HG02852 (cell line): ENCODE results near the gene ZNF581.

ENCODE experiments used
- ATAC-seq: cut with Tn5 transposase; IDR thresholded peaks from one replicate; pipeline ENCODE4 v1.9.1; 2021; ENCODE audit warnings: mild to moderate bottlenecking, moderate library complexity; ENCODE audit not compliant: unreplicated experiment

The ZNF581 gene

DNA sequence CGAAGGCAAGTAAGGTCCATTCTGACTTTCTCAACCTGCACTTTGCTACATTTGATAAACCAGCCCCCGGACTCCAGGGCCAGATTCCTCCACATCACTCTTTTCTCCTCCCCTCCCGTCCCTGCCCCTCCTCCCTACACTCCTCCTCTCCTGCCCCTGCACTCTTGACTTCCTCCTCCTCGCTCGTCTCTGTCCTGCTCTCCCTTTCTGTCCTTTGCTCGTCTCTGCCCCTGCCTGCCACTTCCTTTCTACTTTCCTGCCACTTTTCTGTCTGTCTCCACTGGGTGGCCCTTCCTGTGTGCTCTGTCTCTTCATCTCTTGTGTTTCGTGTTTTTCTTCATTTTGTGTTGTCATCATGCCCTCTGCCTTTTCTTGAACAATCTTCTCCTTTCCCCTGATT is 18.4 kb downstream of the ZNF581 start:
- no peak for ATAC-seq

DNA sequence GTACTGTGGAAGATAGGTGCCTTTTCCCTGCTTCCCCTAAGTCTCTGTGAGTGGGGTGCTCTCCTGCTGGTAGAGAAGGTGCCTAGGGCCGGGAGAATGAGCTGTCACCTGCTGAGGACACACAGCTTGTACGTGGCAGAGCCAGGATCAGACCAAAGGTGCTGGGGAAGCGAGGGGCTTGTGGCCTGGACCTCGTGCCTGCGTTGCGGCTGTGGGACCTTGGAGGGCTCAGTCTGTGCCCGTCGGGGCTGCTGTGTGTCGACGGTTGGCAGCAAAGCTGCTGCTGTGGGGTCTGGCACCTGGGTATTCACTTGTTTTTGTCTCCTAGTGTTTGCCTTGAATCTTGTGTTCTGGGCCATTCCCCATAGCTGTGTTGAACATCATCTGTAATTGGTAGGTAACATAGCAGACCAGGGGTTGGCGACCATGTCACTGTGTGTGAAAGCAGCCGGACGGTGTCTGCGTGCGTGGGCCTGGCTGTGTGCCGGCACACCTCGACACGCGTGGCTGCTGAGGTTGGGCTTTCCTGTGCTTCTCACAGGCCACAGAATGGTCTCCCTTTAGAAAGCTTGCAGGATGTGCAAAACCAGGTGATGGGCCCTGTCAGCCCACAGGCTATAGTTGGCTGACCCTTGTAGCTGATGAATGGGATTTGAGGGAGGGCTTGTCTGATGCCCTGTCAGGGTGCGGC is 20.5 kb downstream of the ZNF581 start:
- no peak for ATAC-seq

- ATAC-seq: no peak
Measured at GRCh38 chr19:55666343-55667005, 23.0 kb downstream of the ZNF581 start.

DNA sequence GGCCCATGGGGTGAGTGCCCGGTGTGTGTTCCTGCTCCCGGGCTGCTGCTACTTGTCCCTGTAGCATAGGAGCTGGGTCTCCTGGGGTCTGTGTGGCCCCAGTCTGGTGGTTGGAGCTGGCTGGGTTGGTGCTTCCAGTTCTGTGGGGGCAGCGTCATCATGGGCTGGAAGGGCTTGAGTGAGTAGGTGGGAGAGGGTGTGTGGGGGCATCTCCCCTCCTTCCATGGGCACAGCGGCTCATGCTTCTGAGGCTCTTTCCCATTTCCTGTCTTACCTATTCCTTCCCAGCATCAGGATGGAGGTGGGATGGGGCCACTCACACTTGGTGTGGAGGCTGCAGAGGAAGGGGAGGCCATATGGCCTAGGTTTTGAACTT is 23.5 kb downstream of the ZNF581 start:
- no peak for ATAC-seq

GRCh38 chr19:55667511-55667910 is 24.1 kb downstream of the ZNF581 start:
- no peak for ATAC-seq

DNA sequence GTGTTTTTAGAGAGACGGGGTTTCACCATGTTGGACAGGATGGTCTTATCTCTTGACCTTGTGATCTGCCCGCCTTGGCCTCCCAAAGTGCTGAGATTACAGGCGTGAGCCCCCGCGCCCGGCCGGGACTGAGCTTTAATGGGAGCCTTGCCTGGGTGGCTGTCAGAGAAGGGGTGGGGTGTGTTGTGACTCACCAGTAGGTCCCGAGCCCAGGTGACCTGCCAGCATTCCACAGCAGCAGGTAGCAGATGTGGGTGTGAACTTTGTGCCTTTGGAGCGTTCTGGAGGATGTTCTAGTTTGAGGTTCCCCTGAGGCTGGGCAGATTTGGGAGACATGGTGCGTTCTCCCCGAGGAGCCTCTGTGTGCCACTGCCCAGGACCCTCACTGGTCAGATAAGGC is 24.5 kb downstream of the ZNF581 start:
- ATAC-seq: no peak

DNA sequence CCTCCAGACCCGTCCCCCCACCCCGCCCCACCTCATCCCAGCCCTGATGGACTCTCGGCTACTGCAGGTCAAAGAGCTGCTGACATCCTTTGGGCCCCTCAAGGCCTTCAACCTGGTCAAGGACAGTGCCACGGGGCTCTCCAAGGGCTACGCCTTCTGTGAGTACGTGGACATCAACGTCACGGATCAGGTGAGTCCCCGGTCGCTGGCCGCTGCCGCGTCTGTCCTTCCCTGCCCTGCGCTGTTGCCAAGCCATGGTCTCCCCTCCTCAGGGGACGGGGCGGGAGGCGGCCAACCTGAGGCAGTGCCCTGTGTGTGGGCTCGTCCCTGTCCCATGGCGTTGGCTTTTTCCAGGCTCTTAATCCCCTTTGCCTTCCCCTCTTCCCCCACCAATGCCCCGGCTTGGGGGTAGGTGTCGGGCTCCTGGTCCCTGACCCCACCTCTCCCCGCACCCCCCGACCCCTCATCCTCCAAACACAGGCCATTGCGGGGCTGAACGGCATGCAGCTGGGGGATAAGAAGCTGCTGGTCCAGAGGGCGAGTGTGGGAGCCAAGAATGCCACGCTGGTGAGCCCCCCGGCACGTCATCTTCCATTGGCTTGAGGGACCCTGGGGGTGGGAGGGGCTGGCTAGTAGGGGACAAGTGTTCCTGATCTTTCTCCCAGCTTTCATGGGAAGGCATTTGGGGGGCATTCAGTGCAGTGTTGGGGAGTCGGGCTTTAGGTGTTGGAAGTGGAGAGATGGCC is 25.3 kb downstream of the ZNF581 start:
- no peak for ATAC-seq

GRCh38 chr19:55669418-55670279 is 26.2 kb downstream of the ZNF581 start:
- no peak for ATAC-seq

DNA sequence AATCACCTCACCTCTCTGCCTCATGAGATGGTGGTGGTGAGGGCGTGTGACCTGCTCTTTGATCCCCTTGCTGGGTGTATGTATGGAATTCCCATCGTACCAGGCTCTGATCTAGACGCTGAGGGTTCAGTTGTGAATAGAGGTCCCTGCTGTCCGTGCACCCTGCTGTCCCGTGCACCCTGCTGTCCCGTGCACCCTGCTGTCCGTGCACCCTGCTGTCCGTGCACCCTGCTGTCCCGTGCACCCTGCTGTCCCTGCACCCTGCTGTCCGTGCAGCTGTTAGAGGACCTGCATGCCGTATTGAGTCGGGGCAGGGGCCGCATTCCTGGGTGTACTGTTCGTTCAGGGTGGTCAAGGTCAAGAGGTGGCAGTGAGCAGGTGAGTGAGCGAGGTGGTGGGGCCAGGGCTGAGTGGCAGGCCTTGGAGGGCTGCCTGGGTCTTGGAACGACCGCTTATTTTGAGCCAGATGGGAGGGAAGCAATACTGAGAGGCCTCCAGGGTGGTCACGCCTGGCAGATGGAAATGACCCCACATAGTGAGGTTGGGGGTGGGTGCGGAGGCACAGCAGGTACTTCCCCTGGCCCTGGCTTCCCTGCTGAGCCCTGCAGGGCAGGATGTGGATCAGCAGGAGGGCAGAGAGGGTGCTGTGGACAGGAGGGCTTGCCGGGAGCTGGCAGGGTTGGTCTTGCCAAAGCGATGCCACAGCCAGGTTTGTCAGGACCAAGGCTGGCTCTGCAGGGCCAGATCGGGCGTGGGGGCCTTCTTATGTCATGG is 27.0 kb downstream of the ZNF581 start:
- no peak for ATAC-seq

GRCh38 chr19:55671054-55671378 is 27.6 kb downstream of the ZNF581 start:
- no peak for ATAC-seq

DNA sequence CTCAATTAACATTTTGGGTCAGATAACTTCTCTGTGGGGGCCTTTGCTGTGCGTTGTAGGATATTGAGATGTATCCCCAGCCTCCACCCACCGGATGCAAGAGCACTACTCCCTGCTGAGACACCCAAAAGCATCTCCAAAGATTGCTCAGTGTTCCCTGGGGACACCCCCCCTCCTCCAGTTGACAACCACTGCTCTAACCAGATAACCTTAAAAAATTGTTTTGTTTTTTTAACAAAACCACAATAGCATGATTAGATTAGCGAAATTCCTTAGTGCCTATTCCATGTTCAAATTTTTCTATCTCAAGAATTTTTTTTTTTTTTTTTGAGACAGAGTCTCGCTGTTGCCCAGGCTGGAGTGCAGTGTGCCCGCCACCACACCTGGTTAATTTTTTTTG is 29.0 kb downstream of the ZNF581 start:
- ATAC-seq: no peak

DNA sequence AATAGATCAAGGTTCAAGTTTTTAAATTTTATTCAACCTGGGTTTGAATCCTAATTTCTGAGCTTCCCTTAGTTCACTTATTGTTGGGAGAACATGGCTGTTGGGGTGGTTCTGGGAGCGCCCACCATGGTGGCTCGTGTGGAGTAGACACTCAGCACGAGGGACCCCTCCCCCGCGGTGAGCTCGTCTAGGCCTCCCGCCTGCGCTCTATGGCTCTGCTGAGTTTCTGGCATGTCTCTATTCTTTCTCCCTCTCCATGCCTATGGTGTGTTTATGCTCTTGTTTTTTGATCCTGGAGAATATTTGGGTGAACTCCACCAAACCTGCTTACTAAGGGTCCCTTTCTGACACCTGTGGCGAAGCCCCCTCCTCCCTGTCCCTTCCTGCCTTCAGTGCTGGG is 30.0 kb downstream of the ZNF581 start:
- ATAC-seq: no peak

DNA sequence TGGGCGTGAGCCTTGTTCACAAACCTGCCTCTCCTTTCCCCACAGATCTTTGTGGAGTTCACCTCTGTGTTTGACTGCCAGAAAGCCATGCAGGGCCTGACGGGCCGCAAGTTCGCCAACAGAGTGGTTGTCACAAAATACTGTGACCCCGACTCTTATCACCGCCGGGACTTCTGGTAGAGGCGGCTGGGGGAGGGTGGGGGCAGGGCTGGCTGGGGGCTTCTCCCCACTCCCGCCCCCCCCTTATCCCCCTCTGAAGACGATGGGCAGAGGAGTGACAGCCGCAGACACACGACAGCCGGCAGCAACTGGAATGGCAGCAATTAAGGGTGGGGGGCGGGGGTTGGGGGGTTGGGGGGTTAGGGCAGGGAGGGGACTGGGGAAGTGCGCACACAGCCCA is 30.4 kb downstream of the ZNF581 start:
- ATAC-seq: no peak

GRCh38 chr19:55674459-55674840 is 31.0 kb downstream of the ZNF581 start:
- no peak for ATAC-seq

DNA sequence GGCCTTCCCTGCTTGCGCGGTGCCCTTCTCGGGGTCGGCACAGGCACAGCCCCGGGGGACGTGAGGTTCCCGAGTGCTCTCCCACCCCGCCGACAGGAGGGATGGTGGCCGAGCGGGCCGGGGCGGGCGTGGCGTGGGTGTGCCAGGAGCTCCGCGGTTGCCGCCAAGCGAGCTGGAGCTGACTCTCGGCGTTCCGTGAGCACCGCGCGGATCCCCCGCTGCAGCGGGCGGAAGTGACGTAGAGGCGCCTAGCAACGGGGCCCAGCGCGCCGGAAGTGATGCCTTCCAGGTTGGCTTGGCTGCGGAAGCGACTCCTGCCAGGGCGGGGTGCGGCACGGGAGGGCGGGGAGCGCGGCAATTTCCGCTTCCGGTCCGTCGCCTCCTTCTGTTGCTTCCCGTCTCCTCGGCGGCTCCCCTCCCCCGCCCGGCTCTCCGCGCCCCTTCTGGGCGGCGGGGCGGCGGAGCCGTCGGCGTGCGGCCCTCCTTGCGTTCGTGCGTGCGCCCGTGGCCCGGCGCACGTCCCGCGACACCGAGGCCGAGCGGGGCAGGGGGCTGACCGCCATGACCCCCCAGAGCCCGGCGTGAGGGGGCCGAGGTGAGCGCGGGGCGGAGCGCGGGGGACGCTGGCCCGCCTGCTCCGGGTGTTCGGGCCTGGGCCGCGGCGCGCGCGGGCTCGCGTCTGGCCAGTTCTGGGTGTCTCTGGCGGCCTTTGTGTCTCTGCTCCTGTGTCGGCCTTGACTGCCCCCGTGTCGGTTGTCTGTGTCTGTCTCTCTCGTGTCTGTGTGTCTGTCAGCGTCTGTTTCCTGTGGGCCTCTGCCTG is 31.6 kb downstream of the ZNF581 start, which contains the start of gene EPN1:
EPN1 (plus strand) TSS at position 386 of the 820 bp plus-strand sequence. CDS start 3,402 bp downstream, outside the sequence.
- ATAC-seq: peak; percentile 62

GRCh38 chr19:55675661-55676354 is 32.4 kb downstream of the ZNF581 start:
- no peak for ATAC-seq

DNA sequence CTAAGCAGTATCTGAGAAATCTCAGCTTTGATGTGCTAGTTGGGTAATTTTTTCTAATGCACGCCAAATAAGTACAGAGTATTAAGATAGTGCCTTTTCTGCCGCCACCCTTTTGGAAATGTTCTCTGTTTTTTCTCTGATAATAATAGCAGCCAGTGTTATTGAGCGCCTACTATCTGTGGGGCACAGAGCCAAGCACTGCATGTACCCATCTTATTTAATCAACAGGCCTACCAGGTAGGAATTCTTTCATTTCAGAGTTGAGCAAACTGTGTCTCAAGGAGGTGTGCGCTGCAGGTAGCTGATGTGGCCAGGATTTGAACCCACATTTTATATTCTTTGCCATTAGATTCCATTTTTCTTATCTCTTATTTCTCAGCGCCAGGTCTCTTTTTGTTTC is 32.9 kb downstream of the ZNF581 start:
- no peak for ATAC-seq

- no peak for ATAC-seq
Measured at GRCh38 chr19:55676889-55677505, 33.5 kb downstream of the ZNF581 start.
